Osteoblast (primary cell): ENCODE results near the gene PRTFDC1. TPM values are rescaled to one million over a fixed set of nuclear protein-coding genes. Genes with fewer than 3 reads are reported as not detected.

Source experiments
- DNase-seq: peaks from one replicate; pipeline ENCODE4 v3.0.0; 2011; ENCODE audit warnings: low spot score, mixed read lengths; ENCODE audit not compliant: insufficient read length; ENCODE audit errors: missing footprints
- H2AFZ ChIP-seq: 2 replicates; pipeline ENCODE4 v1.6.0; 2011; ENCODE audit warnings: mild to moderate bottlenecking, low read length
- H3K27ac ChIP-seq: 2 replicates; pipeline ENCODE4 v1.5.1; 2011; ENCODE audit warnings: mild to moderate bottlenecking, low read depth, low read length, moderate library complexity
- H3K27me3 ChIP-seq: 2 replicates; pipeline ENCODE4 v1.6.0; 2012; ENCODE audit warnings: mild to moderate bottlenecking, control low read depth, inconsistent platforms, low read length, moderate library complexity; ENCODE audit not compliant: insufficient read depth
- H3K36me3 ChIP-seq: 2 replicates; pipeline ENCODE4 v1.5.1; 2011; ENCODE audit warnings: mild to moderate bottlenecking, low read length, control low read depth, moderate library complexity; ENCODE audit not compliant: insufficient read depth
- H3K4me1 ChIP-seq: 2 replicates; pipeline ENCODE4 v1.5.1; 2011; ENCODE audit warnings: mild to moderate bottlenecking, low read length, control low read depth, moderate library complexity; ENCODE audit not compliant: insufficient read depth
- H3K4me2 ChIP-seq: 2 replicates; pipeline ENCODE4 v1.6.0; 2011; ENCODE audit warnings: mild to moderate bottlenecking, low read length; ENCODE audit not compliant: insufficient read depth
- H3K4me3 ChIP-seq: fragments of 200-600 bp; sonication (generic); 3 replicates; pipeline ENCODE4 v1.5.1; 2012; ENCODE audit warnings: mild to moderate bottlenecking, low read length, inconsistent platforms; ENCODE audit not compliant: insufficient read depth
- H3K79me2 ChIP-seq: 2 replicates; pipeline ENCODE4 v1.6.0; 2012; ENCODE audit warnings: mild to moderate bottlenecking, low read length, control low read depth, inconsistent platforms; ENCODE audit not compliant: insufficient read depth
- H3K9me3 ChIP-seq: 2 replicates; pipeline ENCODE4 v1.5.1; 2011; ENCODE audit warnings: low read depth, low read length, control low read depth
- H4K20me1 ChIP-seq: 2 replicates; pipeline ENCODE4 v1.6.0; 2012; ENCODE audit warnings: mild to moderate bottlenecking, low read length, control low read depth; ENCODE audit not compliant: insufficient read depth
- CTCF ChIP-seq: IDR thresholded peaks from 2 replicates; pipeline ENCODE4 v1.5.1; 2011; ENCODE audit warnings: mild to moderate bottlenecking, low read depth, low read length, moderate library complexity; ENCODE audit errors: extremely low read depth
- total RNA-seq: library from RNA; depleted of rRNA; stranded (reverse); fragments of >200 nt; gene quantifications from 2 replicates; pipeline ENCODE4 v1.2.3, GENCODE V29; 2012

PRTFDC1 gene
- total RNA-seq, 1 donor, result 5.1 TPM

- H4K20me1 ChIP-seq, result no peaks in the 10 kb centered on the region
- no peaks in the 10 kb centered on the region for H3K9me3 ChIP-seq
- DNase-seq, result no peak
- H3K4me2 ChIP-seq, result no peak overlapping the region
- no peak overlapping the region for H3K27ac ChIP-seq
- H2AFZ ChIP-seq, result no peak overlapping the region
- H3K4me1 ChIP-seq, result no peaks in the 10 kb centered on the region
- no peaks in the 10 kb centered on the region for H3K36me3 ChIP-seq
- H3K27me3 ChIP-seq, result no peaks in the 10 kb centered on the region
- TF ChIP-seq CTCF, result no peak
- H3K4me3 ChIP-seq, result no peak overlapping the region
- no peaks in the 10 kb centered on the region for H3K79me2 ChIP-seq
Measured at GRCh38 chr10:24834869-24835268, 117.5 kb downstream of the PRTFDC1 start.

GRCh38 chr10:24826009-24826408 lies 126.4 kb downstream of the PRTFDC1 start:
- H3K79me2 ChIP-seq, result no peaks in the 10 kb centered on the region
- H3K27me3 ChIP-seq, result no peaks in the 10 kb centered on the region
- H3K4me3 ChIP-seq, result peak overlapping the region; percentile 31
- H3K4me2 ChIP-seq, result peak overlapping the region; percentile 62
- no peak overlapping the region for H3K27ac ChIP-seq
- peaks cover 4% of the 10 kb centered on the region for H3K4me1 ChIP-seq
- no peak overlapping the region for H2AFZ ChIP-seq
- TF ChIP-seq CTCF, result no peak
- H4K20me1 ChIP-seq, result no peaks in the 10 kb centered on the region
- H3K36me3 ChIP-seq, result no peaks in the 10 kb centered on the region
- no peaks in the 10 kb centered on the region for H3K9me3 ChIP-seq
- DNase-seq, result no peak

- Histone ChIP-seq H3K4me1 (peaks cover 4% of the 10 kb centered on the region), H3K9me3 (no peaks in the 10 kb centered on the region), H3K27ac (no peak overlapping the region), H3K4me2 (no peak overlapping the region), H3K79me2 (no peaks in the 10 kb centered on the region), H3K36me3 (no peaks in the 10 kb centered on the region), H3K4me3 (no peak overlapping the region), H3K27me3 (no peaks in the 10 kb centered on the region), H4K20me1 (no peaks in the 10 kb centered on the region), H2AFZ (no peak overlapping the region)
- no peak for DNase-seq
- no peak for TF ChIP-seq CTCF
Measured at GRCh38 chr10:24825551-24825950, 126.9 kb downstream of the PRTFDC1 start.

GRCh38 chr10:24824536-24824935 lies 127.9 kb downstream of the PRTFDC1 start:
- DNase-seq, result no peak
- Histone ChIP-seq H4K20me1 (no peaks in the 10 kb centered on the region), H2AFZ (no peak overlapping the region), H3K9me3 (no peaks in the 10 kb centered on the region), H3K79me2 (no peaks in the 10 kb centered on the region), H3K4me3 (no peak overlapping the region), H3K36me3 (no peaks in the 10 kb centered on the region), H3K27ac (no peak overlapping the region), H3K4me2 (no peak overlapping the region), H3K4me1 (peaks cover 4% of the 10 kb centered on the region), H3K27me3 (no peaks in the 10 kb centered on the region)
- TF ChIP-seq CTCF, result no peak
